Hepatocyte (in vitro differentiated cells): ENCODE data around the gene LRRC8D. TPM values are rescaled to one million over a fixed set of nuclear protein-coding genes. Genes with fewer than 3 reads are reported as not detected.
A peak's percentile ranks its signal among the peaks of the same experiment; 100 is the strongest.

Experiments
- DNase-seq: peaks from one replicate; pipeline ENCODE4 v3.0.0-alpha.2; 2016; ENCODE audit warnings: low spot score
- H2AFZ ChIP-seq: fragments of 200-600 bp; sonication (generic); 2 replicates; pipeline ENCODE4 v1.6.0; 2016; ENCODE audit warnings: antibody characterized with exemption, mild to moderate bottlenecking
- H3K27ac ChIP-seq: fragments of 200-600 bp; sonication (generic); 2 replicates; pipeline ENCODE4 v1.5.1; 2016; ENCODE audit warnings: mild to moderate bottlenecking
- H3K27me3 ChIP-seq: fragments of 200-600 bp; sonication (generic); 2 replicates; pipeline ENCODE4 v1.6.1; 2016
- H3K36me3 ChIP-seq: fragments of 200-600 bp; sonication (generic); replicated peaks from 2 replicates; pipeline ENCODE4 v1.5.1; 2016; ENCODE audit warnings: low read depth; ENCODE audit not compliant: insufficient read depth
- H3K4me1 ChIP-seq: fragments of 200-600 bp; sonication (generic); 2 replicates; pipeline ENCODE4 v1.5.1; 2016; ENCODE audit warnings: mild to moderate bottlenecking, moderate library complexity; ENCODE audit not compliant: insufficient read depth
- H3K4me2 ChIP-seq: fragments of 200-600 bp; sonication (generic); 2 replicates; pipeline ENCODE4 v1.6.0; 2016
- H3K4me3 ChIP-seq: fragments of 200-600 bp; sonication (generic); 2 replicates; pipeline ENCODE4 v1.5.1; 2016; ENCODE audit warnings: mild to moderate bottlenecking
- H3K79me2 ChIP-seq: fragments of 200-600 bp; sonication (generic); 2 replicates; pipeline ENCODE4 v1.6.0; 2017; ENCODE audit warnings: mild to moderate bottlenecking
- H3K9me2 ChIP-seq: fragments of 200-600 bp; sonication (generic); replicated peaks from 2 replicates; pipeline ENCODE4 v1.6.0; 2017; ENCODE audit warnings: mild to moderate bottlenecking; ENCODE audit not compliant: insufficient read depth
- H3K9me3 ChIP-seq: fragments of 200-600 bp; sonication (generic); 2 replicates; pipeline ENCODE4 v1.5.1; 2016; ENCODE audit warnings: low read depth, mild to moderate bottlenecking
- H4K20me1 ChIP-seq: fragments of 200-600 bp; sonication (generic); 2 replicates; pipeline ENCODE4 v1.6.0; 2016; ENCODE audit warnings: mild to moderate bottlenecking; ENCODE audit not compliant: insufficient read depth, poor library complexity, severe bottlenecking
- EZH2 ChIP-seq: fragments of 200-600 bp; sonication (generic); IDR thresholded peaks from 2 replicates; pipeline ENCODE4 v1.6.1; 2016; ENCODE audit warnings: antibody characterized with exemption, mild to moderate bottlenecking, borderline replicate concordance
- EZH2phosphoT487 ChIP-seq: fragments of 200-600 bp; sonication (generic); IDR thresholded peaks from one replicate; pipeline ENCODE4 v1.6.1; 2018; ENCODE audit warnings: antibody characterized with exemption, mild to moderate bottlenecking, low read depth, moderate library complexity; ENCODE audit not compliant: unreplicated experiment, severe bottlenecking
- WGBS: methylation state at CpG from one replicate; pipeline ENCODE4 v1.1.6; 2016; ENCODE audit warnings: low lambda C conversion rate; ENCODE audit errors: missing lambda C conversion rate; 5-methylcytosine and 5-hydroxymethylcytosine counted together
- polyA plus RNA-seq: library from polyadenylated mRNA; unstranded; fragments of >200 nt; fragmentation: Nextera tagmentation; extraction: Ambion mirVana; gene quantifications from 2 replicates; pipeline ENCODE4 v1.2.1, GENCODE V29; 2016
- total RNA-seq: library from RNA; depleted of rRNA; stranded (reverse); fragments of >200 nt; gene quantifications from 2 replicates; pipeline ENCODE4 v1.2.3, GENCODE V29; 2014
- TF ChIP-seq, protein P1 (sequence below): fragments of 200-600 bp; sonication (generic); IDR thresholded peaks from 2 replicates; pipeline ENCODE4 v1.5.1; 2016; ENCODE audit warnings: antibody characterized with exemption, mild to moderate bottlenecking; ENCODE audit not compliant: poor library complexity

The LRRC8D gene
- total and polyA plus RNA-seq, 2 experiments from 2014 or later: 15.1 to 28.9 TPM

DNA sequence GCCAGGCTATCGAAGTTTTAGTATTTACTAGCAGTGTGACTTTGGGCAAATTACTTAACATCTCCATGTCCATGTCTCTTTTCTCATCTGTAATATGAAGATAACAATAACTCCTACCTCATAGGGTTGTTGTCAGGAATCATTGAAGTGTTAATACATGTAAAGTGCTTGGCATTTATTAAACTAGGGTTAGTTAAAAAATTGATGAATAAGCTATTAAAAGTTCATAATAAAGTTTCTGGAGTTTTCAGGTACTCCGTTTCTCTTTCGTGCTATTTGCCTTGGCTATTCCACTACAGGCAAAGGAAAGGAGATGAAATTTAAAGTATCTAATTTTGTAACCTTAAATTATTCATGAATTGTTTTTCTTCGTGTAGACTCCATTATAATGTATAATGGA is 16.7 kb downstream of the LRRC8D start:
- Histone ChIP-seq H3K4me2 (peak overlapping the region; percentile 65), H3K9me2 (no peaks in the 10 kb centered on the region), H3K27ac (peak overlapping the region; percentile 35), H2AFZ (no peak overlapping the region), H3K79me2 (peaks cover 53% of the 10 kb centered on the region), H3K4me3 (no peak overlapping the region), H3K27me3 (no peaks in the 10 kb centered on the region), H3K9me3 (no peaks in the 10 kb centered on the region), H3K36me3 (no peaks in the 10 kb centered on the region), H4K20me1 (no peaks in the 10 kb centered on the region), H3K4me1 (peaks cover 24% of the 10 kb centered on the region)
- WGBS: 86% methylated on average over 4 of the region's 4 CpGs
- DNase-seq: no peak
- TF ChIP-seq EZH2phosphoT487 (no peak), EZH2 (no peak)
- TF ChIP-seq, protein P1, sequence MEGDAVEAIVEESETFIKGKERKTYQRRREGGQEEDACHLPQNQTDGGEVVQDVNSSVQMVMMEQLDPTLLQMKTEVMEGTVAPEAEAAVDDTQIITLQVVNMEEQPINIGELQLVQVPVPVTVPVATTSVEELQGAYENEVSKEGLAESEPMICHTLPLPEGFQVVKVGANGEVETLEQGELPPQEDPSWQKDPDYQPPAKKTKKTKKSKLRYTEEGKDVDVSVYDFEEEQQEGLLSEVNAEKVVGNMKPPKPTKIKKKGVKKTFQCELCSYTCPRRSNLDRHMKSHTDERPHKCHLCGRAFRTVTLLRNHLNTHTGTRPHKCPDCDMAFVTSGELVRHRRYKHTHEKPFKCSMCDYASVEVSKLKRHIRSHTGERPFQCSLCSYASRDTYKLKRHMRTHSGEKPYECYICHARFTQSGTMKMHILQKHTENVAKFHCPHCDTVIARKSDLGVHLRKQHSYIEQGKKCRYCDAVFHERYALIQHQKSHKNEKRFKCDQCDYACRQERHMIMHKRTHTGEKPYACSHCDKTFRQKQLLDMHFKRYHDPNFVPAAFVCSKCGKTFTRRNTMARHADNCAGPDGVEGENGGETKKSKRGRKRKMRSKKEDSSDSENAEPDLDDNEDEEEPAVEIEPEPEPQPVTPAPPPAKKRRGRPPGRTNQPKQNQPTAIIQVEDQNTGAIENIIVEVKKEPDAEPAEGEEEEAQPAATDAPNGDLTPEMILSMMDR: no peak

DNA sequence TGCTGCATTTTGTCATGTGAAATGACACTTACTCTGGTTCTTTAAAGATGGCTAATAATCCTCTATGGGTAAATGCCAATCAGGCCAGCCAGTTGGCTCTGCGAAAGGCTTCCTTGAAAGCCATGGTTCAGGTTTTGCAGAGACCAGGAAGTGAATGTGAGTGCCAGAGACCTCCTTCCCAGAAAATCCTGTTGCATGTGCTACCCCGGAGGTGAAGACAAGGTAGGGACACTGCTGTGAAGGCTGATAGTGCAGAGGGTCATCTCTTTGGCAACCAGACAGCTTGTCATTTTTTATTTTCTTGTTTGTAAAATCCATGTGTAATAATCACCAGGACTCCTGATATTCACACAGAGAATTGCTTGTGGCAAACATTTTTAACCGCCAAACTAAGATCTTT is 18.7 kb downstream of the LRRC8D start:
- Histone ChIP-seq H3K79me2 (peaks cover 39% of the 10 kb centered on the region), H4K20me1 (no peaks in the 10 kb centered on the region)

DNA sequence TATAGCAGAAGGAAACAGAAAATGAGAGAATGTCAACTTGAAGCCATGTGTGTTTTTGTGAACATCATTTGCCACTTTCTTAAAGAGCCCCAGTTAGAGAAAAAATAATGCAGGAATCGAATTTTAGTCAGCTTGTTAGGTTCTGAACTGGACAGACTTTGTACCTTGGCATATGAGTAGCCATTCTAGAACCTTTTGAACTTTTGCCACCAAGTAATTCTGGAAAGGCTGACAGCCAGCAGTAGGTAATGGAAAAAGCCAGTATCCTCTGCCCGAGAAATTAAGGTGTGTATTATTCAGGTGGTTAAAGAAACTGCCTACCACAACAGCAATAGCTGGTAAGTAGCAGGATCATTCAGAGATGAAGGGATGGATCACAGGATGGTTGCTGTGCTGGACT is 20.7 kb downstream of the LRRC8D start:
- Histone ChIP-seq H2AFZ (no peak overlapping the region), H3K27me3 (no peaks in the 10 kb centered on the region), H3K4me1 (peaks cover 23% of the 10 kb centered on the region), H3K27ac (peak overlapping the region; percentile 79), H3K4me3 (no peak overlapping the region), H3K4me2 (no peak overlapping the region), H3K9me3 (no peaks in the 10 kb centered on the region), H3K79me2 (peaks cover 48% of the 10 kb centered on the region), H3K36me3 (no peaks in the 10 kb centered on the region), H4K20me1 (no peaks in the 10 kb centered on the region), H3K9me2 (no peaks in the 10 kb centered on the region)
- 89% methylated on average over 2 of the region's 2 CpGs for WGBS
- no peak for TF ChIP-seq EZH2
- no peak for TF ChIP-seq EZH2phosphoT487
- TF ChIP-seq, protein P1: no peak
- DNase-seq: no peak

More for the DNA sequence above, 18.7 kb downstream of the LRRC8D start:
- Histone ChIP-seq H3K9me3 (no peaks in the 10 kb centered on the region), H3K36me3 (no peaks in the 10 kb centered on the region), H3K4me1 (peaks cover 26% of the 10 kb centered on the region), H3K27me3 (no peaks in the 10 kb centered on the region), H3K4me2 (no peak overlapping the region), H3K9me2 (no peaks in the 10 kb centered on the region), H2AFZ (no peak overlapping the region), H3K27ac (no peak overlapping the region), H3K4me3 (no peak overlapping the region)
- TF ChIP-seq EZH2phosphoT487: no peak
- TF ChIP-seq EZH2: no peak
- TF ChIP-seq, protein P1: no peak
- DNase-seq: no peak
- 79% methylated on average over 3 of the region's 3 CpGs for WGBS
